22Rv1 (cell line): ENCODE measurements around the gene MAP2K6.

Source experiments
- H3K27ac ChIP-seq: fragments of 450-650 bp; 2 replicates; pipeline ENCODE4 v1.5.1; 2017
- CTCF ChIP-seq: fragments of 450-650 bp; IDR thresholded peaks from 2 replicates; pipeline ENCODE4 v1.5.1; 2017; ENCODE audit warnings: mild to moderate bottlenecking
- ZFX ChIP-seq: fragments of 450-650 bp; IDR thresholded peaks from 2 replicates; pipeline ENCODE4 v1.6.1; 2017; ENCODE audit warnings: antibody characterized with exemption, borderline replicate concordance

The MAP2K6 gene

GRCh38 chr17:69425978-69426377, 11.5 kb downstream of the MAP2K6 start:
- no peak overlapping the region for H3K27ac ChIP-seq

GRCh38 chr17:69427486-69428197, 13.1 kb downstream of the MAP2K6 start:
- TF ChIP-seq ZFX: no peak
- no peak overlapping the region for H3K27ac ChIP-seq

More at GRCh38 chr17:69425978-69426377, 11.5 kb downstream of the MAP2K6 start:
- no peak for TF ChIP-seq CTCF
- no peak for TF ChIP-seq ZFX

- no peak overlapping the region for H3K27ac ChIP-seq
Observed at GRCh38 chr17:69428252-69428980, 13.9 kb downstream of the MAP2K6 start.

GRCh38 chr17:69430488-69430887, 16.0 kb downstream of the MAP2K6 start:
- no peak overlapping the region for H3K27ac ChIP-seq

More at GRCh38 chr17:69428252-69428980, 13.9 kb downstream of the MAP2K6 start:
- TF ChIP-seq ZFX (no peak), CTCF (no peak)

GRCh38 chr17:69431835-69432234, 17.3 kb downstream of the MAP2K6 start:
- TF ChIP-seq ZFX: no peak
- TF ChIP-seq CTCF: no peak
- no peak overlapping the region for H3K27ac ChIP-seq

More at GRCh38 chr17:69430488-69430887, 16.0 kb downstream of the MAP2K6 start:
- TF ChIP-seq CTCF (no peak), ZFX (no peak)

GRCh38 chr17:69433093-69433492, 18.6 kb downstream of the MAP2K6 start:
- no peak overlapping the region for H3K27ac ChIP-seq
- TF ChIP-seq CTCF (no peak), ZFX (no peak)

- no peak for TF ChIP-seq ZFX
- TF ChIP-seq CTCF: no peak
- H3K27ac ChIP-seq: no peak overlapping the region
Observed at GRCh38 chr17:69434164-69434579, 19.7 kb downstream of the MAP2K6 start.
